SK-N-SH (cell line): ENCODE data around the gene PEG3. TPM values are rescaled to one million over a fixed set of nuclear protein-coding genes. Genes with fewer than 3 reads are reported as not detected.

Experiments used
- CTCF ChIA-PET: fragments of 300-600, 350-600 bp; formaldehyde crosslinking; extraction: SDS; loops from one replicate; lab custom pipeline; 2021; lab: Yijun Ruan, JAX
- POLR2A ChIA-PET: fragments of 350-600 bp; sonication (Branson Sonifier 250); formaldehyde crosslinking; extraction: SDS; loops from one replicate; lab custom pipeline; 2020; ENCODE audit warnings: antibody characterized with exemption, inconsistent platforms; lab: Yijun Ruan, JAX
- DNase-seq: peaks from one replicate; pipeline ENCODE4 v3.0.0; 2012
- H2AFZ ChIP-seq: fragments of 200-600 bp; sonication (generic); 2 replicates; pipeline ENCODE4 v1.8.1; 2016; ENCODE audit warnings: antibody characterized with exemption, mild to moderate bottlenecking, low read depth
- H3F3A ChIP-seq: fragments of 200-600 bp; sonication (generic); replicated peaks from 2 replicates; pipeline ENCODE3; 2016; ENCODE audit warnings: antibody characterized with exemption, mild to moderate bottlenecking; ENCODE audit not compliant: insufficient read depth
- H3K27ac ChIP-seq, 2 experiments: fragments of 200-500 bp in 1 of 2; fragments of 200-600 bp in 1 of 2; sonication (Bioruptor generic) in 1 of 2; sonication (generic), shearing (Covaris generic) in 1 of 2; 2 replicates each; pipeline versions ENCODE4 v1.5.1 to v1.6.1; 2014 to 2016; ENCODE audit warnings: low read depth in 2 of 2, inconsistent platforms in 1 of 2, low read length in 1 of 2, mild to moderate bottlenecking in 1 of 2, mixed read lengths in 1 of 2
- H3K27me3 ChIP-seq: fragments of 200-600 bp; sonication (generic), shearing (Covaris generic); 2 replicates; pipeline ENCODE4 v1.6.1; 2016; ENCODE audit warnings: mixed run types; ENCODE audit not compliant: insufficient read depth
- H3K36me3 ChIP-seq, 2 experiments: fragments of 200-500 bp in 1 of 2; fragments of 200-600 bp in 1 of 2; sonication (Bioruptor generic) in 1 of 2; sonication (generic) in 1 of 2; replicated peaks in 1 of 2; 2 replicates each; pipeline versions ENCODE3 to v1.5.1; 2014 to 2016; ENCODE audit warnings: low read length in 1 of 2, mild to moderate bottlenecking in 1 of 2; ENCODE audit not compliant: insufficient read depth in 2 of 2, control insufficient read depth in 1 of 2
- H3K4me1 ChIP-seq, 2 experiments: fragments of 200-500 bp in 1 of 2; fragments of 200-600 bp in 1 of 2; sonication (Bioruptor generic) in 1 of 2; sonication (generic), shearing (Covaris generic) in 1 of 2; 2 replicates each; pipeline versions ENCODE4 v1.5.1 to v1.6.1; 2014 to 2016; ENCODE audit warnings: low read depth in 1 of 2, low read length in 1 of 2, mixed run types in 1 of 2; ENCODE audit not compliant: insufficient read depth in 2 of 2, control insufficient read depth in 1 of 2
- H3K4me2 ChIP-seq: fragments of 200-600 bp; sonication (generic), shearing (Covaris generic); 2 replicates; pipeline ENCODE4 v1.6.1; 2017; ENCODE audit warnings: mixed run types
- H3K4me3 ChIP-seq, 2 experiments: fragments of 200-500 bp in 1 of 2; fragments of 200-600 bp in 1 of 2; sonication (Bioruptor generic) in 1 of 2; sonication (generic), shearing (Covaris generic) in 1 of 2; 2 replicates each; pipeline versions ENCODE4 v1.5.1 to v1.8.1; 2014 to 2016; ENCODE audit warnings: low read depth in 2 of 2, inconsistent platforms in 1 of 2, low read length in 1 of 2, mild to moderate bottlenecking in 1 of 2, mixed read lengths in 1 of 2, moderate library complexity in 1 of 2
- H3K79me2 ChIP-seq: fragments of 200-600 bp; sonication (generic); 2 replicates; pipeline ENCODE4 v1.8.1; 2017; ENCODE audit warnings: mild to moderate bottlenecking; ENCODE audit not compliant: insufficient read depth
- H3K9ac ChIP-seq: fragments of 200-600 bp; sonication (generic); 2 replicates; pipeline ENCODE4 v1.6.1; 2017; ENCODE audit warnings: mixed run types
- H3K9me2 ChIP-seq: fragments of 200-600 bp; sonication (generic); 2 replicates; pipeline ENCODE4 v1.6.1; 2017; ENCODE audit warnings: mixed run types
- H3K9me3 ChIP-seq: fragments of 200-600 bp; sonication (generic); 2 replicates; pipeline ENCODE4 v1.6.1; 2017; ENCODE audit warnings: mixed run types, mild to moderate bottlenecking, moderate library complexity
- H4K20me1 ChIP-seq: fragments of 200-600 bp; sonication (generic); 2 replicates; pipeline ENCODE4 v1.6.1; 2017; ENCODE audit warnings: mild to moderate bottlenecking, mixed run types; ENCODE audit not compliant: insufficient read depth
- EP300 ChIP-seq, 2 experiments: IDR thresholded peaks; 2 replicates each; pipeline versions ENCODE4 v1.4.0 to v1.6.1; 2012; ENCODE audit warnings: borderline replicate concordance in 1 of 2, low read depth in 1 of 2, low read length in 1 of 2
- EZH2phosphoT487 ChIP-seq: fragments of 200-600 bp; sonication (generic); IDR thresholded peaks from 2 replicates; pipeline ENCODE4 v1.6.1; 2017; ENCODE audit warnings: low read depth, mixed run types, mild to moderate bottlenecking, antibody characterized with exemption, moderate library complexity, borderline replicate concordance
- FOSL2 ChIP-seq: IDR thresholded peaks from 2 replicates; pipeline ENCODE4 v1.4.0; 2012; ENCODE audit warnings: low read depth, mild to moderate bottlenecking, moderate library complexity, borderline replicate concordance
- IRF3 ChIP-seq: fragments of 150-350 bp; IDR thresholded peaks from 2 replicates; pipeline ENCODE4 v1.6.1; 2016; ENCODE audit warnings: mild to moderate bottlenecking, low read depth, low read length
- JUND ChIP-seq: IDR thresholded peaks from 2 replicates; pipeline ENCODE4 v1.4.0; 2012
- MEF2A ChIP-seq: IDR thresholded peaks from 2 replicates; pipeline ENCODE4 v1.4.0; 2012; ENCODE audit warnings: low read depth, borderline replicate concordance
- RAD21 ChIP-seq: IDR thresholded peaks from 2 replicates; pipeline ENCODE4 v1.6.1; 2012; ENCODE audit warnings: mild to moderate bottlenecking, low read length
- RCOR1 ChIP-seq: fragments of 150-350 bp; IDR thresholded peaks from 2 replicates; pipeline ENCODE4 v1.6.1; 2017; ENCODE audit warnings: antibody characterized with exemption, low read length
- RXRA ChIP-seq: IDR thresholded peaks from 2 replicates; pipeline ENCODE4 v1.4.0; 2012; ENCODE audit warnings: low read depth, mild to moderate bottlenecking, borderline replicate concordance
- TCF12 ChIP-seq: IDR thresholded peaks from 2 replicates; pipeline ENCODE4 v1.4.0; 2012
- TEAD4 ChIP-seq: IDR thresholded peaks from 2 replicates; pipeline ENCODE4 v1.4.0; 2012; ENCODE audit warnings: mild to moderate bottlenecking, borderline replicate concordance; ENCODE audit not compliant: insufficient read depth
- ZBTB33 ChIP-seq: IDR thresholded peaks from 2 replicates; pipeline ENCODE4 v1.4.0; 2012; ENCODE audit warnings: low read depth, borderline replicate concordance
- WGBS: methylation state at CpG from one replicate; pipeline ENCODE4 v1.1.6; 2017; ENCODE audit warnings: low lambda C conversion rate; 5-methylcytosine and 5-hydroxymethylcytosine counted together
- polyA plus RNA-seq, 3 experiments: library from polyadenylated mRNA; depleted of rRNA; stranded (reverse); fragments of >200 nt; gene quantifications; 2 replicates each; pipeline ENCODE4 v1.2.3, GENCODE V29; 2012
- TF ChIP-seq, protein P1 (sequence below): IDR thresholded peaks from 2 replicates; pipeline ENCODE4 v1.6.1; 2012; ENCODE audit warnings: mild to moderate bottlenecking, low read depth, low read length, moderate library complexity
- TF ChIP-seq, protein P2 (sequence below): IDR thresholded peaks from 2 replicates; pipeline ENCODE4; 2012
- TF ChIP-seq, protein P3 (sequence below): IDR thresholded peaks from 2 replicates; pipeline ENCODE4 v1.4.0; 2012; ENCODE audit warnings: low read depth, borderline replicate concordance
- TF ChIP-seq, protein P4 (sequence below): IDR thresholded peaks from 2 replicates; pipeline ENCODE4 v1.4.0; 2012; ENCODE audit warnings: low read depth

PEG3 gene
- polyA plus RNA-seq, 1 of the 3 experiments (the other 2 are of a cell fraction), result 0.12 TPM

GRCh38 chr19:56814656-56815055 lies 25.9 kb downstream of the PEG3 start (continued):
- TF ChIP-seq, protein P1, sequence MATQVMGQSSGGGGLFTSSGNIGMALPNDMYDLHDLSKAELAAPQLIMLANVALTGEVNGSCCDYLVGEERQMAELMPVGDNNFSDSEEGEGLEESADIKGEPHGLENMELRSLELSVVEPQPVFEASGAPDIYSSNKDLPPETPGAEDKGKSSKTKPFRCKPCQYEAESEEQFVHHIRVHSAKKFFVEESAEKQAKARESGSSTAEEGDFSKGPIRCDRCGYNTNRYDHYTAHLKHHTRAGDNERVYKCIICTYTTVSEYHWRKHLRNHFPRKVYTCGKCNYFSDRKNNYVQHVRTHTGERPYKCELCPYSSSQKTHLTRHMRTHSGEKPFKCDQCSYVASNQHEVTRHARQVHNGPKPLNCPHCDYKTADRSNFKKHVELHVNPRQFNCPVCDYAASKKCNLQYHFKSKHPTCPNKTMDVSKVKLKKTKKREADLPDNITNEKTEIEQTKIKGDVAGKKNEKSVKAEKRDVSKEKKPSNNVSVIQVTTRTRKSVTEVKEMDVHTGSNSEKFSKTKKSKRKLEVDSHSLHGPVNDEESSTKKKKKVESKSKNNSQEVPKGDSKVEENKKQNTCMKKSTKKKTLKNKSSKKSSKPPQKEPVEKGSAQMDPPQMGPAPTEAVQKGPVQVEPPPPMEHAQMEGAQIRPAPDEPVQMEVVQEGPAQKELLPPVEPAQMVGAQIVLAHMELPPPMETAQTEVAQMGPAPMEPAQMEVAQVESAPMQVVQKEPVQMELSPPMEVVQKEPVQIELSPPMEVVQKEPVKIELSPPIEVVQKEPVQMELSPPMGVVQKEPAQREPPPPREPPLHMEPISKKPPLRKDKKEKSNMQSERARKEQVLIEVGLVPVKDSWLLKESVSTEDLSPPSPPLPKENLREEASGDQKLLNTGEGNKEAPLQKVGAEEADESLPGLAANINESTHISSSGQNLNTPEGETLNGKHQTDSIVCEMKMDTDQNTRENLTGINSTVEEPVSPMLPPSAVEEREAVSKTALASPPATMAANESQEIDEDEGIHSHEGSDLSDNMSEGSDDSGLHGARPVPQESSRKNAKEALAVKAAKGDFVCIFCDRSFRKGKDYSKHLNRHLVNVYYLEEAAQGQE, result no peak
- TF ChIP-seq, protein P2, sequence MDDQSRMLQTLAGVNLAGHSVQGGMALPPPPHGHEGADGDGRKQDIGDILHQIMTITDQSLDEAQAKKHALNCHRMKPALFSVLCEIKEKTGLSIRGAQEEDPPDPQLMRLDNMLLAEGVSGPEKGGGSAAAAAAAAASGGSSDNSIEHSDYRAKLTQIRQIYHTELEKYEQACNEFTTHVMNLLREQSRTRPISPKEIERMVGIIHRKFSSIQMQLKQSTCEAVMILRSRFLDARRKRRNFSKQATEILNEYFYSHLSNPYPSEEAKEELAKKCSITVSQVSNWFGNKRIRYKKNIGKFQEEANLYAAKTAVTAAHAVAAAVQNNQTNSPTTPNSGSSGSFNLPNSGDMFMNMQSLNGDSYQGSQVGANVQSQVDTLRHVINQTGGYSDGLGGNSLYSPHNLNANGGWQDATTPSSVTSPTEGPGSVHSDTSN, result no peak

DNA sequence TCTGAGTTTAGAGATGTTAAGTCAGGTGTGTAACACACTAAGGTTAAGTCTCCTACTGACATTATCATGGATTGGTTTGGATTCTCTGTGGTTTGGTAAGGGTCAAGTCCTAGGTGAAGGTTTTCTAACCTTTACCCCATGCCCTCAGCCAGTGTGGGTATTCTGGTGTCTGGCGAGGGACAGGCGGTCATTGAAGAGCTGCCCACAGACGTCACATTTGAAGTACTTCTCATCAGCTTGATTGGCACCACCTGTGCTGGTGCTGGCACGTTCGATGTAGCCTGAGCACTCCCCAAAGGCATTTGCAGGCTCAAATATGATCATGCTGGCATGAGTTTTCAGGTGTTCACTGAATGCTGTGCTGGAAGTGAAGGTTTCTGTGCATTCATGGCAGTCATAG lies 27.0 kb downstream of the PEG3 start:
- no peak for DNase-seq
- no peak overlapping the region for H3K4me2 ChIP-seq
- H4K20me1 ChIP-seq, result no peaks in the 10 kb centered on the region
- H3F3A ChIP-seq, result no peaks in the 10 kb centered on the region
- H3K4me1 ChIP-seq, result no peaks in the 10 kb centered on the region
- H3K36me3 ChIP-seq, result no peaks in the 10 kb centered on the region
- no peaks in the 10 kb centered on the region for H3K9me2 ChIP-seq
- H3K4me3 ChIP-seq, result no peak overlapping the region
- H3K27ac ChIP-seq, result no peak overlapping the region
- no peak overlapping the region for H3K9ac ChIP-seq
- 0 out of 2 replicates have a peak, but pooled peaks cover 4% of the 10 kb centered on the region for H3K9me3 ChIP-seq
- 32% methylated on average over 3 of the region's 5 CpGs for WGBS
- POLR2A ChIA-PET, result no interaction called here
- H2AFZ ChIP-seq, result no peak overlapping the region
- CTCF ChIA-PET, result interaction anchor here (1.5 kb wide), 1 partner anchor 24 kb away, joined by 5 read pairs; no protein-coding TSS in a partner anchor
- no peaks in the 10 kb centered on the region for H3K27me3 ChIP-seq
- H3K79me2 ChIP-seq, result no peaks in the 10 kb centered on the region
- TF ChIP-seq, protein P3, sequence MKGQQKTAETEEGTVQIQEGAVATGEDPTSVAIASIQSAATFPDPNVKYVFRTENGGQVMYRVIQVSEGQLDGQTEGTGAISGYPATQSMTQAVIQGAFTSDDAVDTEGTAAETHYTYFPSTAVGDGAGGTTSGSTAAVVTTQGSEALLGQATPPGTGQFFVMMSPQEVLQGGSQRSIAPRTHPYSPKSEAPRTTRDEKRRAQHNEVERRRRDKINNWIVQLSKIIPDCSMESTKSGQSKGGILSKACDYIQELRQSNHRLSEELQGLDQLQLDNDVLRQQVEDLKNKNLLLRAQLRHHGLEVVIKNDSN, result no peak
- TF ChIP-seq ZBTB33, result no peak
- TF ChIP-seq MEF2A, result no peak
- TF ChIP-seq IRF3, result no peak
- TF ChIP-seq, protein P4, sequence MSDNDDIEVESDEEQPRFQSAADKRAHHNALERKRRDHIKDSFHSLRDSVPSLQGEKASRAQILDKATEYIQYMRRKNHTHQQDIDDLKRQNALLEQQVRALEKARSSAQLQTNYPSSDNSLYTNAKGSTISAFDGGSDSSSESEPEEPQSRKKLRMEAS, result no peak
- no peak for TF ChIP-seq JUND
- TF ChIP-seq EP300 (IDR thresholded peaks at IDR 0.05; ENCODE audit: borderline replicate concordance in 1 of 2, low read depth in 1 of 2, low read length in 1 of 2), result no peak
- TF ChIP-seq TCF12, result no peak
- TF ChIP-seq, protein P2, result no peak
- TF ChIP-seq RXRA, result no peak
- no peak for TF ChIP-seq EZH2phosphoT487
- TF ChIP-seq, protein P1, result no peak
- no peak for TF ChIP-seq RCOR1
- TF ChIP-seq RAD21, result no peak
- no peak for TF ChIP-seq FOSL2
- no peak for TF ChIP-seq TEAD4
